Muscle layer of duodenum (tissue), 2 donors: ENCODE data around the gene SESN1.

Experiments
- H3K27ac ChIP-seq: one replicate; pipeline ENCODE4 v1.7.0; 2013; ENCODE audit warnings: mild to moderate bottlenecking, low read length
- H3K27me3 ChIP-seq: one replicate; pipeline ENCODE4 v1.7.0; 2013; ENCODE audit warnings: low read depth, mild to moderate bottlenecking, control low read depth, low read length
- H3K36me3 ChIP-seq, 2 donors: one replicate each; pipeline ENCODE4 v1.7.0; 2013; ENCODE audit warnings: low read length in 2 of 2, control low read depth in 1 of 2, mild to moderate bottlenecking in 1 of 2; ENCODE audit not compliant: insufficient read depth in 2 of 2, control insufficient read depth in 1 of 2
- H3K4me1 ChIP-seq, 2 donors: one replicate each; pipeline ENCODE4 v1.7.0; 2013; ENCODE audit warnings: low read length in 2 of 2, mild to moderate bottlenecking in 2 of 2, control low read depth in 1 of 2, moderate library complexity in 1 of 2; ENCODE audit not compliant: insufficient read depth in 2 of 2, control insufficient read depth in 1 of 2
- H3K4me3 ChIP-seq, 2 donors: one replicate each; pipeline ENCODE4 v1.7.0; 2013; ENCODE audit warnings: low read length in 2 of 2, low read depth in 1 of 2, mild to moderate bottlenecking in 1 of 2
- H3K9me3 ChIP-seq, 2 donors: one replicate each; pipeline ENCODE4 v1.7.0; 2013; ENCODE audit warnings: low read length in 2 of 2, control low read depth in 1 of 2, mild to moderate bottlenecking in 1 of 2; ENCODE audit not compliant: control insufficient read depth in 1 of 2
- donor health status: healthy.

SESN1 gene

DNA sequence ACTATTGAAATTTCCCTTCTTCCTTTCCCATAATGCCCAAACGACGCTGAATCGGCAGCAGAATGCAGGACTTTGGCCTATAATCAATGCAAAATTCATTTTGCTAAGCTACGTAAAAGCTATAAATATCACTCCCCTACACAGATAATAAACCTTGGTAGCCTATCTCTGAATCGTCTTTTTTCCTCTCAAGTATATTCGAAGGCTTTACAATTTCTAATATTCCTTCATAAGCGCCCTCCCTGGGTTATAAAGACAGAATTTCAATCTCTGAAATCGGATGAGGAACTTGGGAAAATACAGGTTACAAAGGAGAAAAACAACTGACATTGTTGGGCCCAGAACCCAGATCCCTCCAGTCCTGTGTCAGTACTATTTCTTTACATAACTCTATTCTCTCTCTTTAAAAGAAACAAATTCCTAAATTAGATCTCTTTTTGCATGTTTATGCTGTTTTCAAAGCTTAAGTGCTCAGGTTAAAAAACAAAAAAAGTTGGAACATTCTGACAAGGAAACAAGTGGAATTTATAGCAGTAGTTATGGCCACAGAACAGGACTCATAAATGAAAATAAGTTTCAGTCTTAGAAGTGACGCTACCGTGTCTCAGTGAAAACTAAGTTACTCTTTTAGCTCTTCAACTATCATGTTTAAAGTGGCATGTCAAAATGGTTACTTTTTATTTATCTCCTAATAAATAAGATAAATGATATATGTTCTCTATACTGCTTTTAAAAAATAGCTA, 84.5 kb downstream of the SESN1 start:
- Histone ChIP-seq H3K4me3 (peak overlapping the region; percentile 80 to 84), H3K4me1 (peaks cover 7 to 16% of the 10 kb centered on the region in 2 donors), H3K27me3 (no peaks in the 10 kb centered on the region), H3K27ac (peak overlapping the region; percentile 99), H3K36me3 (no peaks in the 10 kb centered on the region), H3K9me3 (no peaks in the 10 kb centered on the region)

DNA sequence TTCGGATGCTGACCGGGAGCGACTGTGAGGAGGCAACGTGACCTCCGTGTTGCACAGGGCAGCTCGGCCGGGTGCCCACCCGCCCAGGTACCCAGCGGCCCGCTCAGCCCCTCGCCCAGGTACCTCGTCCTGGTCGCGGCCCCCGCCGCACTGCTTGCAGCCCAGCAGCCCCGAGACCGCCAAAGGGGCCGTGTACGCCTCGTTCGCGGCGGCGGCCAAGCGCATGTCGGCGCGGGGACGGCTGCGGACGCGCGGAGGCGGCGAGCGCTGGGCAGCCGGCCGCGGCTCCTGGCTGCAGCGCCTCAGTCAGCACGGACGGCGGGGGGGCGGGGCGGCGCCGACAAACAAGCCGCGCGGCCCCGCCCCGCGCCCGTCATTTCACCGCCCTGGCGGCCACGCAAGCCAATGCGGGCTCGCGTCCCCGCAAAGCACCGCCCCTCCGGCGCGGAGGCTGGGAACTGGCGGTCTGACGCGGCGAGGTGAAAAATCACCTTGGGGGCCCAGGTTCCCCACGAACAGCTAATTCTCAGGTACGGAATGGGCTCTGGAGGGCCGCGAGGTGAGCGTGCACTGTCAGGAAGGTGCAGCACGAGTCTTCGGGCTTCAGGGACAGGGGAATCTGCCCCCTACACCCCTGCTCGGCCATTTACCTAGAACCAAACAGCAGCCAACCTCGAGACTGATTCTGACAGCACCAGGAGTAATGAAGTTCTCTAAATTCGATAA, 85.2 kb downstream of the SESN1 start:
- H3K4me3 ChIP-seq = peak overlapping the region; percentile 84 to 89
- peak overlapping the region; percentile 99 for H3K27ac ChIP-seq
- no peaks in the 10 kb centered on the region for H3K9me3 ChIP-seq
- peaks cover 4 to 16% of the 10 kb centered on the region in 2 donors for H3K4me1 ChIP-seq
- no peaks in the 10 kb centered on the region for H3K36me3 ChIP-seq
- H3K27me3 ChIP-seq = no peaks in the 10 kb centered on the region

DNA sequence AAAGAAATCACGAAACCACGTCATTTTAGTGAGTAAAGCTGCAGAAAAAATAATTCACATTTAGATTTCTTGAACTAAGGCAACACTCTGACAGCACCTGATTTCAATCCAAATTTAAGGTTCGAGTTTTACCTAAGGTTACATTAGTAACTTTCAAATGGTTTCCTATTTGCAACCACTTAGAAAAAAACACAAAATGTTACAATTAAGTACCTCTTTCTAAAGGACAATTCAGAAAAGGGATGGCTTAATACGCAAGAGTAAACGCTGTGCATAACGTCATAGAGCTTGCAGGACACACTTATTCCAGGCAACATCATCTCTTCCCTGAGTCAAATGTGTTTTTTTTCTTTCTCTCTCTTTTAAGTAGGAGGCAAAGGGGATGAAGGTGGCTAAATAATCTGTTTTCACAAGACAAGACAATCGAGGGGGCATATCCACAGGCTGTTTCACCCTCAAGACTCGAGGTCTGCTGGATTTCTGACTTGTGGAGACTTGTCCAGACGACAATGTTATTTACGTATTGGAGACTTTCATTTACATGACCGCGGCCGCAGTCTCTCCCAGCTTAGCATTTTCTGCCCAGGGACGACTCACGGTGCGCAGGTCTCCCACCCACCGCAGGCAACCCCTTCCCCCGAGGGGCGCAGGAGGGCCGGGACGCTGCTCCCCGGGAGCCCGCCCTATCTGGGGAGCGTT, 86.0 kb downstream of the SESN1 start:
- H3K36me3 ChIP-seq = no peaks in the 10 kb centered on the region
- H3K27me3 ChIP-seq = no peaks in the 10 kb centered on the region
- peaks cover 0 to 13% of the 10 kb centered on the region in 2 donors for H3K4me1 ChIP-seq
- peak overlapping the region; percentile 84 to 89 for H3K4me3 ChIP-seq
- no peaks in the 10 kb centered on the region for H3K9me3 ChIP-seq
- peak overlapping the region; percentile 97 for H3K27ac ChIP-seq

DNA sequence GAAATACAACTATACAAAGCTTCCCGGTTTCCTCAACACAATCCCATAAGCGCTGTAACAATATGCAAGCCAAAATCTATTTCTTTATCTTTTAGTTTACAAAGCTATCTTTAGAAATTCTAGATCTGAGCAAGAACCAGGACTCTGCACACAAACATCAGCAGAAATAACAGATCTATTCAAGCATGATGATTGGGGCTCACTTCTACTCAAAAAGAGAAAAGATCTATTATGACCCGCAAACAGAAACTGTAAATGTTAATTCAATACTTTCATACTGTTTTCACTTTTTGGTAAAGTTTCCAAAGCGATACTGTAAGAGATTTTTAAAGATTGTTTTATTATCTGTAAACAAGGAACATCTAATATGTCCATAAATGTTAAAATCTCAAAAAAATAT, 86.6 kb downstream of the SESN1 start:
- Histone ChIP-seq H3K4me1 (peaks cover 0 to 12% of the 10 kb centered on the region in 2 donors), H3K27ac (peak overlapping the region; percentile 97), H3K9me3 (no peaks in the 10 kb centered on the region), H3K27me3 (no peaks in the 10 kb centered on the region), H3K4me3 (peak overlapping the region; percentile 84 to 89), H3K36me3 (no peaks in the 10 kb centered on the region)

DNA sequence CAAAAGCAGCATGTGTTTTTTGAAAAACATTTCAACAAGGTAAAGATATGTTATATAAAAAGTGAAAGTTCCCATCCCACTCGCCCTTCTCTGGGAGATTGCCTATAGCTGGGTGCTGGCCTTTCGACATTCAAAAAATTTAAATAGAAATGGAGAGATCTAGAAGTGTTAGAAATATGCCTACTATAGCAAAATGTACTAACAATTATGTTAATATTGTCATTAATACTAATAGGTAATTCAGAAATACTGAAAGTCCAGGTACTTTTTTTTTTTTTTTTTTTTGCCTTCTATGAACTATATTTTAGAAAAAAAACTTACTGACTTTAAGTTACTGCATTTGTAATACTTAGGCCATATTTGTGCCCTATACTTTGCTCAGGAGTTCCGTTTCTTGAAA, 87.1 kb downstream of the SESN1 start:
- Histone ChIP-seq H3K36me3 (no peaks in the 10 kb centered on the region), H3K4me1 (peaks cover 4 to 12% of the 10 kb centered on the region in 2 donors), H3K9me3 (no peaks in the 10 kb centered on the region), H3K4me3 (peak overlapping the region; percentile 84 to 89), H3K27me3 (no peaks in the 10 kb centered on the region), H3K27ac (peak overlapping the region; percentile 97)

DNA sequence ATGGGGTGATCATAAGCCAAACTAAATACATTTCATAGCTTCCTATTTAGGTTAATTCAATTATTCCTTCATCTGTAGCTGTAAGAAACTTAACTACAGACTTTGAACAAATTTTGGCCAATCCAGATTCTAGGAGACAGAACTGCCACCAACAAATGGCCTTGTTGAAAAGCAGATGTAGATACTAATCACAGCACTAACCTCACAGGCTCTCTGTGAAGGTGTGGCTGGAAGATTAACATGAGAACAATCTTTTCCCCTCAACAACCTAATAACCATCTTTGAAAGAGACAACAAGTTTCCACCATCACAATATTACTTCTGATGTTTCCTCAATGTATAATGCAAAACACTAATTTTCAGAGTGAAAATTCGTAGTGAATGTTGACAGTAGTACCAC, 87.8 kb downstream of the SESN1 start:
- peaks cover 11 to 12% of the 10 kb centered on the region in 2 donors for H3K4me1 ChIP-seq
- no peaks in the 10 kb centered on the region for H3K9me3 ChIP-seq
- H3K27me3 ChIP-seq = no peaks in the 10 kb centered on the region
- H3K4me3 ChIP-seq = peak overlapping the region; percentile 3 to 89
- peak overlapping the region; percentile 97 for H3K27ac ChIP-seq
- no peaks in the 10 kb centered on the region for H3K36me3 ChIP-seq

DNA sequence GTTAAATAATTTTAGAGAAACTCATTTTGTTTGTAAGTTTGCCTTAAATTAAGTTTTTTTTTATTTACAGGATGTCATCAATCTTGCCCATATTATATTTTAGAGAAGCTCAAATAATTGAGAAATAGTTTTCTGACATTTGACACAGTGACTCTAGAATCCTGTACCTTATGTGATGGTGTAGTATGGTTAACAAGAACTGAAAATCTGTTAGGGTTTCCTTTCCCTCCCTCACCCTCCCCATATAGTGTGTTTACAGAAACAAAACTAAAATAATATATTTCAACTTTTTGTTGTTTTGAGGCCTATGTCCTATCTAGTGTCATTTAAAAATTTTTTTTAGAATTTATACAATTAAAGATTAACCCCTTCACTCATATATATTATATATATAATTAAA, 91.8 kb downstream of the SESN1 start:
- H3K9me3 ChIP-seq = no peaks in the 10 kb centered on the region
- H3K4me1 ChIP-seq = peaks cover 15 to 18% of the 10 kb centered on the region in 2 donors
- no peaks in the 10 kb centered on the region for H3K27me3 ChIP-seq
- H3K27ac ChIP-seq = peak overlapping the region; percentile 82
- peaks cover 9 to 13% of the 10 kb centered on the region in 2 donors for H3K36me3 ChIP-seq
- peak overlapping the region in 1 of 2 donors; percentile 21 for H3K4me3 ChIP-seq

DNA sequence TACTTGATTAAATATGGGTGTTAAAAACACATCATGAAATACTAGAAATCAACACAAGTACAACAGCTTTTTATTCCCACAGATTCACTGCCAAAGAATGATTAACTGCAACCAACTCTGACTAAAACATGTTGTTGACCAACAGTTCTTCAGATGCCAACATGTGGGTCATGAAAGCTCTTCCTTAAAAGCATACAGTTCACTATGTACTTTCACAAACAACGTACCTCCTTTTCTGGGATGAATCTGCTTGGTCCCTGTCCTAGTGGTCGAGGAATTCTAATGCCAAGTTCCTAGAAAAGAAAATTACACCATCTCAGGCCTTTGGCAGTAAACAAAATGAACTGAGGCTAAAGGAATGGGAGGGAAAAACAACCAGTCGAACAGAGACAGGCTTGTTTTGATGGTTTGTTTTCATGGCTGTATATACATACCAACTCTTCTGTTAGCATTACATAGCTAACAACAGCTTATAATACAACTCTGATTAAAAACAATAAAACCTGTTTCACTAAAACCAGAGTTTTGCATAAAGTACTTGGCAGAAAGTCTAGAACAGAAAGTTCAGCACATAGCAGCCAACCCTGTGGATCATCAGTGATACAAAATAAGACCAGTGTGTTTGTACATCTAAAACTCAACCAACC, 92.5 kb downstream of the SESN1 start:
- peaks cover 15 to 18% of the 10 kb centered on the region in 2 donors for H3K4me1 ChIP-seq
- H3K36me3 ChIP-seq = peaks cover 9 to 13% of the 10 kb centered on the region in 2 donors
- no peaks in the 10 kb centered on the region for H3K9me3 ChIP-seq
- H3K4me3 ChIP-seq = peak overlapping the region; percentile 20 to 21
- peak overlapping the region; percentile 82 for H3K27ac ChIP-seq
- H3K27me3 ChIP-seq = no peaks in the 10 kb centered on the region

DNA sequence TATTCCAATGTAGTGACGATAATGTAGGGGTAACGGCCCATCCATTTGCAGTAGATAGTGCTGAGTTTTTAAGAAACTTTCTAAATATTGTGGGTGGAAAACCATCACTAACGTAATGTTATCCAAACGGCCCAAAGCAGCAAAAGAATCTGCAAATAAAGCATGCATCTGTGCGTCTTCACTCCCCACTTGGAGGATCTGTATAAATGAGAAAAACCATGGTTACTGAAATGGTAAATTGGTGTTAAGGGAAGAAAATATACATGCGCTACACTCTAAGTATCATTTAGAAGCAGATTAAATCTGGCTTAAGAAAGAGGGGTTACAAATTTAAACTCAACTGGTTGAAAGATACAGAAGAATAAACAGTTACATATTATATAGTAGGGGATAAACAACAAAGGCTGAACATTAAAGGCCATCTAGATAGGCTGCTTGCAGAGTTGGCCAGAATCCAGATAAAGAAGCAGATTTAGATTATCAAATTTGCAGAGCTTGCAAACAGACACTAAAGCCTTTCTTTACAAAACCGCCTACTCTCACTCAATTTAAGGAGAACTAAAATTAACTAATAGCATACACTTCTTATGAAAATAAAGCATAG, 93.3 kb downstream of the SESN1 start:
- peak overlapping the region in 1 of 2 donors; percentile 20 for H3K4me3 ChIP-seq
- H3K27me3 ChIP-seq = no peaks in the 10 kb centered on the region
- peak overlapping the region; percentile 82 for H3K27ac ChIP-seq
- H3K4me1 ChIP-seq = peaks cover 12 to 18% of the 10 kb centered on the region in 2 donors
- H3K36me3 ChIP-seq = peaks cover 9 to 13% of the 10 kb centered on the region in 2 donors
- H3K9me3 ChIP-seq = no peaks in the 10 kb centered on the region

DNA sequence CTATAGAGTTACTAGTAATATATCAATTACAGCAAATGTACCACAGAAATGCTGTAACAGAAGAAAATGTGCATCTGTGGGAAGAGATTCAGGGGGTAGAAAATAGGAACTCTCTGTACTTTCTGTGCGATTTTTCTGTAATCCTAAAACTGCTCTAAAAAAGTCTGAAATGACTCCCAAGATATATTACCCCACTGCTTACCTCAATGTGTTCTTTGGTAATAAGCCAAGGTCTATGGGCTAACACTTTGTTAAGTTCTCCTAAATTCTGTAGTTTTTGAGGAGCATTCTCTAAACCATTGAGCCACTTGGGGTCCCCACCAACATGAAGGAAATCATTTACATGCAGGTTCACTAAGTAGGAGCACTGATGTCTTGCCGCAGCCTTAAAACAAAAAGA, 94.4 kb downstream of the SESN1 start:
- Histone ChIP-seq H3K36me3 (peaks cover 11 to 23% of the 10 kb centered on the region in 2 donors), H3K27ac (no peak overlapping the region), H3K4me1 (peaks cover 8 to 18% of the 10 kb centered on the region in 2 donors)

More for the DNA sequence above, 94.4 kb downstream of the SESN1 start:
- no peak overlapping the region for H3K4me3 ChIP-seq
- no peaks in the 10 kb centered on the region for H3K9me3 ChIP-seq
- no peaks in the 10 kb centered on the region for H3K27me3 ChIP-seq
